ENCODE data around the gene PPARA.

DNA sequence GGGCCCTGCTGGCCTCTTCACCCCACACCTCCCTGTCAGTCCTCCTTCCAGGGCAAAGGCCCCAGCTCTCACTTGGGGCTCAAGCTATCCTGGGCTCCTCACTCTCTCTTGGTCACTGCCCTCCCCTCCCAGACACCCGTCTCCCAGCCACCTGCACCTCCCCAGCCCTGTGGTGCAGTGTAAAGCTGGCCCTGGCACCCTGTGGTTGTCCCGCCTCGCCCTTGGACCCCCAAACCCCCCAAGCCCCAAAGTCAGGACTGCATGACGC, 16.8 kb upstream of the PPARA start:
- TF ChIP-seq, protein P1, sequence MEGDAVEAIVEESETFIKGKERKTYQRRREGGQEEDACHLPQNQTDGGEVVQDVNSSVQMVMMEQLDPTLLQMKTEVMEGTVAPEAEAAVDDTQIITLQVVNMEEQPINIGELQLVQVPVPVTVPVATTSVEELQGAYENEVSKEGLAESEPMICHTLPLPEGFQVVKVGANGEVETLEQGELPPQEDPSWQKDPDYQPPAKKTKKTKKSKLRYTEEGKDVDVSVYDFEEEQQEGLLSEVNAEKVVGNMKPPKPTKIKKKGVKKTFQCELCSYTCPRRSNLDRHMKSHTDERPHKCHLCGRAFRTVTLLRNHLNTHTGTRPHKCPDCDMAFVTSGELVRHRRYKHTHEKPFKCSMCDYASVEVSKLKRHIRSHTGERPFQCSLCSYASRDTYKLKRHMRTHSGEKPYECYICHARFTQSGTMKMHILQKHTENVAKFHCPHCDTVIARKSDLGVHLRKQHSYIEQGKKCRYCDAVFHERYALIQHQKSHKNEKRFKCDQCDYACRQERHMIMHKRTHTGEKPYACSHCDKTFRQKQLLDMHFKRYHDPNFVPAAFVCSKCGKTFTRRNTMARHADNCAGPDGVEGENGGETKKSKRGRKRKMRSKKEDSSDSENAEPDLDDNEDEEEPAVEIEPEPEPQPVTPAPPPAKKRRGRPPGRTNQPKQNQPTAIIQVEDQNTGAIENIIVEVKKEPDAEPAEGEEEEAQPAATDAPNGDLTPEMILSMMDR (IDR thresholded peaks at IDR 0.05), result no peak
- TF ChIP-seq POLR2A (IDR thresholded peaks at IDR 0.05), result no peak
